Transverse colon (tissue), 4 donors: ENCODE measurements around the gene GRK3. TPM values are rescaled to one million over a fixed set of nuclear protein-coding genes. Genes with fewer than 3 reads are reported as not detected.

Experiments used
- DNase-seq: peaks from one replicate; pipeline ENCODE4 v3.0.0-alpha.2; 2019
- H3K27ac ChIP-seq, 4 donors: fragments of 200-600 bp; sonication (generic); 2 replicates each; pipeline ENCODE4 v1.5.1; 2016 to 2018; ENCODE audit warnings: inconsistent platforms in 4 of 4
- H3K27me3 ChIP-seq: fragments of 200-600 bp; sonication (generic); 2 replicates; pipeline ENCODE4 v1.5.1; 2017; ENCODE audit warnings: inconsistent platforms
- H3K36me3 ChIP-seq, 4 donors: fragments of 200-600 bp; sonication (generic); 2 replicates each; pipeline ENCODE4 v1.5.1; 2017 to 2019; ENCODE audit warnings: inconsistent platforms in 4 of 4
- H3K4me1 ChIP-seq, 4 donors: fragments of 200-600 bp; sonication (generic); 2 replicates each; pipeline ENCODE4 v1.5.1; 2017 to 2020; ENCODE audit warnings: inconsistent platforms in 4 of 4
- H3K4me3 ChIP-seq, 4 donors: fragments of 200-600 bp; sonication (generic); 1 replicate in 1 of 4; 2 replicates in 3 of 4; pipeline versions ENCODE4 v1.5.1 to v1.6.1; 2017 to 2019; ENCODE audit warnings: inconsistent platforms in 4 of 4
- H3K9me3 ChIP-seq, 2 donors: fragments of 200-600 bp; sonication (generic); 2 replicates each; pipeline ENCODE4 v1.5.1; 2017 to 2019; ENCODE audit warnings: inconsistent platforms in 2 of 2
- EP300 ChIP-seq: sonication (generic); formaldehyde crosslinking; IDR thresholded peaks from one replicate; pipeline ENCODE4 v1.6.1; 2017; ENCODE audit warnings: antibody characterized with exemption, low read depth
- POLR2A ChIP-seq: fragments of 450-650 bp; IDR thresholded peaks from one replicate; pipeline ENCODE4 v1.6.1; 2016; ENCODE audit warnings: antibody characterized with exemption, mild to moderate bottlenecking, moderate library complexity
- POLR2AphosphoS5 ChIP-seq, 3 donors: sonication (generic); formaldehyde crosslinking; IDR thresholded peaks; one replicate each; pipeline ENCODE4 v1.6.1; 2016; ENCODE audit warnings: antibody characterized with exemption in 3 of 3
- WGBS, 2 donors: methylation state at CpG; one replicate each; pipeline ENCODE4 v1.1.5; 2018; ENCODE audit warnings: low coverage in 1 of 2; 5-methylcytosine and 5-hydroxymethylcytosine counted together
- in situ Hi-C, 4 donors: fragments of 200-750 bp; cut with MboI; loops; one replicate each; pipeline versions ENCODE4 v1.15.0 to v1.15.1; 2017; ENCODE audit warnings: low sequenced_read_pairs in 3 of 4, low pct_ligation_motif_present in 1 of 4, low pct_unique_long_range_greater_than_20kb in 1 of 4
- intact Hi-C: fragments of 100-400 bp; cut with DNase I; formaldehyde crosslinking; loops from one replicate; pipeline ENCODE4 v1.15.1; 2023; ENCODE audit warnings: low total_unique reads
- total RNA-seq, 4 donors: library from RNA; depleted of rRNA; stranded (reverse); fragments of >200 nt; gene quantifications; one replicate each; pipeline ENCODE4 v1.1.0, GENCODE V29; 2016
- TF ChIP-seq, protein P1 (sequence below), 5 experiments: fragments of 200-600 bp in 3 of 5; fragments of 450-650 bp in 2 of 5; sonication (generic) in 3 of 5; IDR thresholded peaks; 1 replicate in 2 of 5; 2 replicates in 3 of 5; pipeline ENCODE4 v1.5.1; 2016 to 2017; ENCODE audit warnings: antibody characterized with exemption in 5 of 5, inconsistent platforms in 3 of 5, mild to moderate bottlenecking in 2 of 5, moderate library complexity in 1 of 5

The GRK3 gene
- total RNA-seq, 4 donors from 2014 or later, result 1.6 to 7.9 (median 4.2) TPM

DNA sequence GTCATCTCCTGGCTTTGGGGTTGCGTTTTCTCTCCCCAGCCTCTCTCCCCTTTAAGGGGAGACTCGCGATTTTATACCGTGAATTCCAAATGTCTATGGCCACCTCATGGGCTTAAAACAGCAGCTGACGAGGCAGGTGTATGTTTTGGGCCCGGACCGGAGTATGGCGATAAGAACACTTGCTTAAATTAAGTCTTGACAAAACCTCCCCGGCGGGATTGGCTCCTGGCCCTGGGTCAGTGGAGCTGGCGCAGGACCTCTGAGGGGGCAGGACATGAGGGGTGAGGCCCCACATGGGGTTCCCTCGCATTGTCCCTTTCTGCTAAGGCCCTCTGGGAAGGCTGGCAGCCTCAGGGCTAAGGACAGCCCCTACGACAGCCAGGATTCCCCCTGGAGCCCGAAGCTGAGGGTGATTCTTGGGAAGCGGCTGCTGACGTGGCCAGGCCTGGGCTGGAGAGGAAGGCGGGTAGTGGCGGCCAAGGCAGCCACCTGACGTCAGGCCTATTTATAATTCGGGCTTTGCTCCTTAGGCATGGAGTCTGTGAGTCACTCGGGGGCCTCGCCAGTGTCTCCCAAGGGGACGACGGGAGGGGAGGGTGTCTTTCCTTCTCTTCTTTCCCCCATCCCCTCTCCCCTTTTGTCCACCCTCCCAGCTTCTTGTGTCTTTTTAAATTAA is 190.2 kb downstream of the GRK3 start:
- Histone ChIP-seq H3K27ac (peak overlapping the region in 2 of 4 donors; percentile 60 to 76), H3K27me3 (no peaks in the 10 kb centered on the region), H3K4me1 (no peaks in the 10 kb centered on the region), H3K9me3 (no peaks in the 10 kb centered on the region), H3K36me3 (no peaks in the 10 kb centered on the region), H3K4me3 (no peak overlapping the region)
- 75 to 97% methylated on average over 7 to 24 of the region's 24 CpGs for WGBS, 2 donors
- TF ChIP-seq POLR2AphosphoS5 (IDR thresholded peaks at IDR 0.05) (no peak), EP300 (no peak), POLR2A (no peak)
- TF ChIP-seq, protein P1, sequence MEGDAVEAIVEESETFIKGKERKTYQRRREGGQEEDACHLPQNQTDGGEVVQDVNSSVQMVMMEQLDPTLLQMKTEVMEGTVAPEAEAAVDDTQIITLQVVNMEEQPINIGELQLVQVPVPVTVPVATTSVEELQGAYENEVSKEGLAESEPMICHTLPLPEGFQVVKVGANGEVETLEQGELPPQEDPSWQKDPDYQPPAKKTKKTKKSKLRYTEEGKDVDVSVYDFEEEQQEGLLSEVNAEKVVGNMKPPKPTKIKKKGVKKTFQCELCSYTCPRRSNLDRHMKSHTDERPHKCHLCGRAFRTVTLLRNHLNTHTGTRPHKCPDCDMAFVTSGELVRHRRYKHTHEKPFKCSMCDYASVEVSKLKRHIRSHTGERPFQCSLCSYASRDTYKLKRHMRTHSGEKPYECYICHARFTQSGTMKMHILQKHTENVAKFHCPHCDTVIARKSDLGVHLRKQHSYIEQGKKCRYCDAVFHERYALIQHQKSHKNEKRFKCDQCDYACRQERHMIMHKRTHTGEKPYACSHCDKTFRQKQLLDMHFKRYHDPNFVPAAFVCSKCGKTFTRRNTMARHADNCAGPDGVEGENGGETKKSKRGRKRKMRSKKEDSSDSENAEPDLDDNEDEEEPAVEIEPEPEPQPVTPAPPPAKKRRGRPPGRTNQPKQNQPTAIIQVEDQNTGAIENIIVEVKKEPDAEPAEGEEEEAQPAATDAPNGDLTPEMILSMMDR (IDR thresholded peaks at IDR 0.05), result no peak
- intact Hi-C loops, result no loop called here
- in situ Hi-C loops, result loop anchor here in 1 of 4 donors (25.0 kb wide), 1 partner anchor 292 kb away; no protein-coding TSS in a partner anchor
- peak; percentile 38 for DNase-seq

DNA sequence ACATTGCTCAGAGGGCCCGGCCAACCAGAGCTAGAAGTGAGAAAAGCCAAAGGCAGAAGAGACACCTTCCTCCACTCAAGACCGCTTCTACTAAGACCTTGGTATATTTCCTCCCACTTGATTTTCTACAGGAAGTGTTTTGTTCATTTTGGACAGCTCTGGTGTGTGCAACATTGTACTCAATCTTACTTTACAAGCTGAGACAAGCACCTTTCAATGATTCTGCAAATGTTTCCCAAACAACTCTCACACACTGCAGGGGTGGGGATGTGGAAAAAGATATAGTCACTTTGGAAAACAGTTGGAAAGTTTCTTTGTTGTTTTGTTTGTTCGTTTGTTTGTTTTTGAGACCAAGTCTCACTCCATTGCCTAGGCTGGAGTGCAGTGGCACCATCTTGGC is 193.2 kb downstream of the GRK3 start:
- intact Hi-C loops (no loop called here), in situ Hi-C loops (loop anchor here in 1 of 4 donors (25.0 kb wide), 1 partner anchor 295 kb away; no protein-coding TSS in a partner anchor)
- no peak overlapping the region for H3K4me3 ChIP-seq
- no peak for DNase-seq
- no peak overlapping the region for H3K27ac ChIP-seq
- H3K4me1 ChIP-seq, result no peaks in the 10 kb centered on the region
- H3K36me3 ChIP-seq, result no peaks in the 10 kb centered on the region
- TF ChIP-seq, protein P1 (IDR thresholded peaks at IDR 0.05), result no peak
- TF ChIP-seq POLR2AphosphoS5 (IDR thresholded peaks at IDR 0.05), result no peak
- TF ChIP-seq EP300, result no peak
- no peak for TF ChIP-seq POLR2A
- no peaks in the 10 kb centered on the region for H3K9me3 ChIP-seq
- WGBS, 2 donors, result 55 to 80% methylated on average over 2 to 3 of the region's 3 CpGs
- H3K27me3 ChIP-seq, result no peaks in the 10 kb centered on the region

DNA sequence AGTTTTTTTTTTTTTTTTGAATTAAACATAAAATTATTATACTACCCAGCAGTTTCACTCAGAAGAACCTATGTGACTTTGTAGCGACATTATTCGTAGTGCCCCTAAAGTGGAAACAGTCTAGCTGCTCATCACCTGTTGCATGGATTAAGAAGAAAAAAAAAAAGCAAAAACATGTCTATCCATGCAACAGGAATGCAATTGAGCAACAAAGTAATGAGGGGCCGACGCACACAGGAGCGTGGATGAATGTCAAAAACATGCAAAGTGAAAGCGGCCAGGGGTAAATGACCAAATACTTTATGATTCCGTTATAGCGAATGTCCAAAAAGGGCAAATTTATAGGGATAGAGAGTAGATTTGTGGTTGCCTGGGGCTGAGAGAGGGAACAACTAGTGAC is 193.8 kb downstream of the GRK3 start:
- no peak overlapping the region for H3K27ac ChIP-seq
- H3K4me3 ChIP-seq, result no peak overlapping the region
- in situ Hi-C loops (loop anchor here in 1 of 4 donors (25.0 kb wide), 1 partner anchor 296 kb away; no protein-coding TSS in a partner anchor), intact Hi-C loops (no loop called here)
- no peaks in the 10 kb centered on the region for H3K9me3 ChIP-seq
- no peak for DNase-seq
- no peaks in the 10 kb centered on the region for H3K36me3 ChIP-seq
- TF ChIP-seq POLR2AphosphoS5 (IDR thresholded peaks at IDR 0.05), result no peak
- no peak for TF ChIP-seq POLR2A
- TF ChIP-seq EP300, result no peak
- TF ChIP-seq, protein P1 (IDR thresholded peaks at IDR 0.05), result no peak
- H3K27me3 ChIP-seq, result no peaks in the 10 kb centered on the region
- no peaks in the 10 kb centered on the region for H3K4me1 ChIP-seq
- WGBS, 2 donors, result 97 to 98% methylated on average over 8 of the region's 8 CpGs

DNA sequence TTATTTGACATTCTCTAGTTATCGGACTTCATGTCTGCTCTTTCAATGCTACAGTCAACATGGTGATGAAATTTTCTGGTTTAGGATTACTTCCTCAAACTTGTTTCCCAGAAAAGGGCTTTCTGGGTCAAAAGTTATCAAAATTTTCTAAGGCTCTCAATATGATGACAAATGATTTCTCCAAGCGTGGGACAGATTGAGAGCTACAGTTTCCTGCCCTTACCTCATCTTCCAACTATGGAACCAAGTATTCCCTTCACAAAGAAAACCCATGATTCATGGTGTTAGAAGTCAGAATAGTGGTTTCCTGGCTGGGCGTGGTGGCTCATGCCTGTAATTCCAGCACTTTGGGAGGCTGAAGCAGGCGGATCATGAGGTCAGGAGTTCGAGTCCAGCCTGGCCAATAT is 195.4 kb downstream of the GRK3 start:
- Histone ChIP-seq H3K36me3 (no peaks in the 10 kb centered on the region), H3K4me3 (no peak overlapping the region), H3K4me1 (no peaks in the 10 kb centered on the region), H3K27me3 (no peaks in the 10 kb centered on the region), H3K9me3 (no peaks in the 10 kb centered on the region), H3K27ac (no peak overlapping the region)
- in situ Hi-C loops, result loop anchor here in 1 of 4 donors (25.0 kb wide), 1 partner anchor 298 kb away; no protein-coding TSS in a partner anchor
- no peak for TF ChIP-seq EP300
- DNase-seq, result no peak
- 58 to 63% methylated on average over 1 to 5 of the region's 5 CpGs for WGBS, 2 donors
- intact Hi-C loops, result no loop called here
